PC-9 (cell line): Measurements from ENCODE around the gene MCC.

Source experiments
- EZH2 ChIP-seq: fragments of 200-600 bp; sonication (generic); IDR thresholded peaks from 2 replicates; pipeline ENCODE4 v1.8.0; 2017; ENCODE audit warnings: antibody characterized with exemption, low read depth
- TF ChIP-seq, protein P1 (sequence below): fragments of 200-600 bp; sonication (generic); conservative IDR thresholded peaks from 2 replicates; pipeline ENCODE4 v1.6.1; 2017; ENCODE audit warnings: mixed run types, antibody characterized with exemption, mild to moderate bottlenecking, moderate library complexity

DNA sequence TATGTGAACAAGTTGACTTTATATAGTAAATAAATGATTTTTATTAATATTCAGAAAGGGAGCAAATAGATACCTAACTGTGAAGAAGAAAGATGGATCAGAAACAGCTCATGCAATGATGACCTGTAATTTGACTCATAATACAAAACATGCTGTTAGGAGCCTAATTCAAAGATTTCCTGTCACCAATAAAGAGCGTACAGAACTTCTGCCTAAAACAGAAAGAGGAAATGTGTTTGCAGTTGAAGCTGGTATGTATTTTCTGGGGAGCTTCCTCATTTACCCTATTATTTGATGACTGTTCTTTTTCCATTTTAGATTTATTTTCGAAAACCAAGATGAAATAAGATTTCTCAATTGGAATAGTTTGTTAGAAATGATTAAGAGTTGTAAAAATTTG lies 36.7 kb upstream of the MCC start:
- no peak for TF ChIP-seq EZH2
- TF ChIP-seq, protein P1, sequence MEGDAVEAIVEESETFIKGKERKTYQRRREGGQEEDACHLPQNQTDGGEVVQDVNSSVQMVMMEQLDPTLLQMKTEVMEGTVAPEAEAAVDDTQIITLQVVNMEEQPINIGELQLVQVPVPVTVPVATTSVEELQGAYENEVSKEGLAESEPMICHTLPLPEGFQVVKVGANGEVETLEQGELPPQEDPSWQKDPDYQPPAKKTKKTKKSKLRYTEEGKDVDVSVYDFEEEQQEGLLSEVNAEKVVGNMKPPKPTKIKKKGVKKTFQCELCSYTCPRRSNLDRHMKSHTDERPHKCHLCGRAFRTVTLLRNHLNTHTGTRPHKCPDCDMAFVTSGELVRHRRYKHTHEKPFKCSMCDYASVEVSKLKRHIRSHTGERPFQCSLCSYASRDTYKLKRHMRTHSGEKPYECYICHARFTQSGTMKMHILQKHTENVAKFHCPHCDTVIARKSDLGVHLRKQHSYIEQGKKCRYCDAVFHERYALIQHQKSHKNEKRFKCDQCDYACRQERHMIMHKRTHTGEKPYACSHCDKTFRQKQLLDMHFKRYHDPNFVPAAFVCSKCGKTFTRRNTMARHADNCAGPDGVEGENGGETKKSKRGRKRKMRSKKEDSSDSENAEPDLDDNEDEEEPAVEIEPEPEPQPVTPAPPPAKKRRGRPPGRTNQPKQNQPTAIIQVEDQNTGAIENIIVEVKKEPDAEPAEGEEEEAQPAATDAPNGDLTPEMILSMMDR, result no peak
